AG04449 (cell line): ENCODE data around the gene SNX5.

Experiments
- CTCF ChIA-PET: fragments of 350-600 bp; formaldehyde crosslinking; extraction: SDS; loops from one replicate; lab custom pipeline; 2021; ENCODE audit warnings: antibody characterized with exemption; lab: Yijun Ruan, JAX
- POLR2A ChIA-PET: fragments of 400-600, 350-600 bp; formaldehyde crosslinking; extraction: SDS; loops from one replicate; lab custom pipeline; 2020; ENCODE audit warnings: antibody characterized with exemption, inconsistent platforms; lab: Yijun Ruan, JAX
- DNase-seq: peaks from one replicate; pipeline ENCODE4 v3.0.0-alpha.2; 2010; ENCODE audit warnings: low read depth, low spot score
- H3K4me3 ChIP-seq: 2 replicates; pipeline ENCODE4 v1.5.1; 2011; ENCODE audit warnings: low read depth, mild to moderate bottlenecking, control low read depth, low read length
- CTCF ChIP-seq: IDR thresholded peaks from one replicate; pipeline ENCODE4 v1.5.1; 2011; ENCODE audit warnings: mild to moderate bottlenecking, moderate library complexity, low read length, control low read depth, inconsistent platforms; ENCODE audit not compliant: insufficient read depth; ENCODE audit errors: missing control alignments

SNX5 gene

GRCh38 chr20:17892189-17892938, 76.2 kb downstream of the SNX5 start:
- no peak overlapping the region for H3K4me3 ChIP-seq
- CTCF ChIA-PET, result interaction anchor here (0.7 to 1.4 kb wide), 2 partner anchors 238 to 387 kb away, joined by 3 read pairs; no protein-coding TSS in a partner anchor
- POLR2A ChIA-PET, result no interaction called here
- DNase-seq, result no peak
- TF ChIP-seq CTCF, result no peak
